DMS 273 treated with DMSO at 0.1 percent for 48 hours (cell line): Measurements from ENCODE around the gene WRNIP1.

ENCODE experiments used
- DNase-seq: peaks from one replicate; lab custom pipeline; 2025; lab: John Stamatoyannopoulos, UW

Gene WRNIP1

DNA sequence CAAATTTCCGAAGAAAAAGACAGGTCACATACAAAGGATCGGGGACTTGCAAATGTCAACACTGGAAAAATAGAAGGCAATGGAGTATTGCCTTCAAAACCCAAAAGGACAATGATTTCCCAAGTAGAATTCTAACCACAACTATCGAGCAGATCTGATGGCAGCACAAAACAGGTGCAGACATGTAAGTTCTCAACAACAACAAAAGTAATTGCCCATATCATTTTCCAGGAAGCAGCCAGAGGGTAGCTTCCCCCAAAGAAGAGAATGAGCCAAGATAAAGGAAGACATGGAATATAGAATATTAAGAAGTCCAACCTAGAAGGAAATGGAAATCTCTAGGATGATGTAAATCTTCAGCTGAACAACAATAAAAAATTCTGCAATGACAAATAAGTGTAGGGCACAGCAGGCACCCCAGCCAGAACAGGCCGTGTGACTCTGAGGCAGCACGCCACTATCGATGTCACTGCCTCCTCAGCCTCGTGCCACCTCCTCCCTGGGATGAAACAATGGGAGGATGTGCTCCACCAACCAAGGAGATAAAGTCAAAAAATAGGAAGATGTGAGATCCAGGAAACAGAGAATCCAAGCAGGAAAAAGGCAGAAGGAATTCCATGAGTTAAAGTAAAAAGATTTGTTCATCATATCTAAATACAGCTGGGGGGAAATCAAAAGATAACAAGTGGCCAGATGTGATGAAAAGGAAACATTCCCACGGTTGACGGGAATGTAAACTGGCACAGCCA, 42.3 kb downstream of the WRNIP1 start:
- DNase-seq = no peak

DNA sequence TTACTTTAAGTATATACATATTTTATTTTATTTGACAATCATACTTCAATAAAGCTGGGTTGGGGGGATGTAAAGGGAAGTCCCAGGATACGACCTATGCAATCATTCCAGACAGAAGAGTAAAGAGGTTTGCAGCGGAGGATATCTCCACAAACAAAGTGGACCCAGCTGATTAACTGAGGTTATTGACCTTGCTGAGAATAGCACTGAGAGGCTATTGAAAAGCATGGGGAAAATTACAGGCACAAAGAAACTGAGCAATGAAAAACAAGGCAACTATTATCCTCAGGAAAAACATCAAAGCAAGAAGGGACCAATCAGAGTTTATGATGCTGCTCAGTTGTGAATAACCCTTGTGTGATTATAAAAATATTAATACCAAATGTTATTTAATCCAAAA, 43.8 kb downstream of the WRNIP1 start:
- no peak for DNase-seq

DNA sequence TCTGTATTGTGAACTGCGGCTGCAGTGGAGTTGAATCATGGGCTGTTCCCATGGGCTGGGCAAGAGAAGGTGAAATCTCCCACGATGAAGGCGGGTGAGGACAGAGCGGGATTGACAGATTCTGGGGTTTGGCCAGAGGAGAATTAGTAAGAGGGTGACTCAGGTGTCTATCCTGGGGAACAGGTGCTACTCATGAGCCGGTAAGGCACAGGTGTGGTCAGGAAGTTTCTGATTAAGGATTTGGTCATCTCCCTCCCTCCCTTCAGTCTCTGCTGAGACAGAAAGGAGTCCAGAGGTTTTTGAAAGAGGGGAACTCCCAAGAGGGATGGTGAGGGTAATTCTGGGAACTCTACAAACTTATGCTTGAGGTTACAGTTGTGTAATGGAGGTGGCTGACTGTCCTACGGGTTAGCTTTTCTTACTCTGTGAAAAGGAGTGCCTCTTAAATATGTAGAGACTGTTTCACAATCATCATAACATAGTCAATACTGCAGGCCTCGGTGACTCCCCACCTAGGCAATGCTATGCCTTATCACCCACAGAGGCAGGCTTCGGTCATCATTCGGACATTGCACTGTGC, 45.0 kb downstream of the WRNIP1 start:
- DNase-seq = no peak

DNA sequence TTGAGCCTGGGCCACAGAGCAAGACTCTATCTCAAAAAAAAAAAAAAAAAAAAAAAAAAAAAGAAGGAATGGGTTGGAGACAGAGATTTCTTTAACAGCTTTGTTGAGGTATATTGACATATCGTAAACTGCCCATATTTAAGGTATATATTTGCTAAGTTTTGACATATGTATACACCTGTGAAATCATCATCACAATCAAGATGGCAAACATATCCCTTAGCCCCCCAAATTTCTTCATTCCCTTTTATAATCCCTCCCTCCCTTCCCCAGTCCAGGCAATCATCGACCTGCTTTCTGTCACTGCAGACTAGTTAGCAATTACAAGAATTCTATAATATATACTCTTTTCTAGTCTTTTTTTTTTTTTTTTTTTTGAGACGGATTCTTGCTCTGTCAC, 47.5 kb downstream of the WRNIP1 start:
- DNase-seq = no peak

DNA sequence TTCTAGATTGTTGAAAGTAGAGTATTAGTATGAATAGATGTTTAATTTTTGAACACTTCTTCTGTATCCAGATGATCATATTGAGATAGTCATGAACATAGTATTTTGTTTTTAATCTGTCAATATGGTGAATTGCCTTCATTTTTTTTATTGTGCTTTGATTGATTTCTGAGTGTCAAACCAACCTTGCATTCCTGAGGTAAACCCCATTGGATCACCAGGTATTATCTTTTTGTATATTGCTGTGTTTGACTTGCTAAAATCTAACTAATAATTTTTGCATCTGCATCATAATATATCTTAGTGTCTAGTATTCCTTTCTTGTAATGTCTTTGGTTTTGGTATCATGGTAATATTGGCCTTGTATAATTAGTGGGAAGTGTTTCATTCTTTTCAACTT, 51.0 kb downstream of the WRNIP1 start:
- no peak for DNase-seq

DNA sequence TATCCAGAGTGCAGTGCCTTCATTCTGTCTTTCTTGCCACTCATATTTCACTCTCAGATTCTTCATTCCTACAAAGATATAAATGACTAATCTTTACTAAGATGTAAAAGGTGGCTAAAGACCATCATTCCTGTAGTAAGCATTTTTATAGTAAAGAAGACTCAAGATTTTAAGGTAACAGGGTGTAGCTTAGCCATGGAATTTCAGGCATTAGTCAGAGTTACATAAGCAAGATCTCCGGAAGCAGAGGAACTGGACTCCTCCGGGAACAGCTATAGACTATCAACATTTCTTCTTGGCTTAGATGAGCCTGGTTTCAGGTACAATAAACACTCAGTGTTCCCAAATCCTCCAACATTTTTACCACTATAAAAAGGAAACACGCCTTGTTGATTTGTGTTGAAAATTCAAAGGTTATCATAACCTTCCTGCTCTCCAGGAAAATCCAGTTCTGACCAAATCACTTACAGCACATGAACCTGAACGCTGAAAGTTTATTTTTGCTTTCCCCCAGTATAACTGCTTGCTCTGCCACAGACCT, 52.8 kb downstream of the WRNIP1 start:
- no peak for DNase-seq

DNA sequence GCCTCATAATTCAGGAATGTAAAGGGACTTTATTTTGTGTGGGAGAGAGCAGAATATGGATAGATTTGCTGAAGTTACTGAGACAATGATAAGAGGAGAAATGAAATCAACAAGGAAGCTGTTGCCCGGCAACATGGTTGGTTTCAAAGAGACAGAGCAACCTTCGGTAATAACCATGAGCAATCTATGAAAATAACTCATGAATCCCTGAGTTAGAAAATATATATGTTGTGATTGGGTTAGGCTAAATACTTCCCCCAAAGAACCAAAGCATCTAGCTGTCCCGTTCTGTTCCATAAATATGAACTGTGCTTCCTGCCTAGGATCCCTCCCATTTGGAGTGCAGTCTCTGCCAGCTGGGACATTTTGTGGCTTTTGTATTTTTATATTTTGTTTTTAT, 53.4 kb downstream of the WRNIP1 start:
- DNase-seq = no peak

DNA sequence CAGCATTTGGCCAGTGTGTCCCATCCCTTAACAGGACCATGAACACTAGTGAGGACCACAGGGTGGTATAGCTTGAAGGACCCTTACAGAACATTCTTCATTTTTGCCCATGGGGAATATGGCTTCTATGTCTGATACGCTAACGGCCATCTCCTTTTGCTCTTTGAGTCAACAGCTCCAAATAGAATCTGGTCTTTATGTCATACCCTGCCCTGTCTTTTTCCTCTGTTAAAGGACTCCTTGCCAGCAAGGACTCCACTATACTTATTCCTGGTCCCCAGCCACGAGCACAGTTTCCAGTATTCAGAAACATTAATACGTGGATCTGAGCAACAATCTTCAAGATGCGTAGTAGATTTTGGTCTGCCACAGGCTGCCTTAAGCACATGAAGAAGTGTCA, 53.9 kb downstream of the WRNIP1 start:
- DNase-seq = no peak

DNA sequence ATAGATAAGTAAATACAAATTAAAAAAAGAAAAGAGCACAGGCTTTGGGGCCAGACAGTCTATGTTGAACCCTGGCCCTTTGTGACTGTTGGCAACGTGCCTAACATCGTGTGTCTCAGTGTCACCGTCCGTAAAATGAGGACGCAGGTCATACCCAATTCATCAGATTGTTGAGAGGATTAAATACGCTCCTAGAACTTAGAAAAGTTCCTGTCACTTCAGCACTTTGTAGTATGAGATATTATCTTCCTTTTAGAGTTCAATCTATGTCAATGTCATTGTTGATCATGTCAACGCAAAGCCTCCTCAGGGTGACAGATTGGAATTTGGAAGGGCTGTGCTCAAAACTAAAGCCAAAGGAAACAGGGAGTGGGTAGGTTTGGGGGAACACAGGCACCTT, 54.8 kb downstream of the WRNIP1 start:
- DNase-seq = no peak

DNA sequence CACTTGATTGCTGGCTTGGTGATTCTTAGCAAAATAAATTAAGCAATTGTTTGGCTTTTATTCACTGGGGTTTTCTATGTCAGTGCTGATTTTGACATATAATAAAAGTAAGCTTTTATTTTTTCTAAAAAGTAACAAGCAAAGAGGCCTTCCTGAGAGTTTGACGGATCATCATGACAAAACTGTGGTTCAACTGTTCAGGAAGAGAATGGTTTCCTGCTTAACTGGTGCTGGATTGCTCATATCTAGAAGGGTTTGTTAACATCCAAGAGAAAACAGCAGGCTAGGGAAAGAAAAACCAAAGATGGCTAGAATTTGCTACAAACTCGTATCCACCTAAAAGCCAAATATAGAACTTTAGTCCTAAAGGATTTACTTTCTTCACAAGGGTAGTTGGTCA, 55.2 kb downstream of the WRNIP1 start:
- no peak for DNase-seq

DNA sequence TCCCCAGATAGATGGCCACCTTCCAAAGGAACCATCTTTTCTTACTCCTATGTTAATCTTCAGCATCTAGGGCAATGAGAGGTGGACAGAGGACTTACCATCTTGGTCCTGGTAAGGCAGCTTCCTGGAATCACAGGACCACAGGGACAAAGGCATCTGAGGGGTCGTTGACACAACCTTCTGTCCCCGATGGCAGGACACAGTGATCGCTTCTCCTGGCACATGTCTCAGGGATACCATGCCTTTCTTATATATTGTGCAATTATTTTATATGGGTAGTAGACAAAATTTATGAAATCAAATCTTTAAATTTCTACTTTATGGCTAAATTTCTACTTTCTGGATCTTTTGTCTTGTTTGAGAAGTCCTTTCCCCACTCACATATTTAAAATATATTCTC, 56.4 kb downstream of the WRNIP1 start:
- no peak for DNase-seq

DNA sequence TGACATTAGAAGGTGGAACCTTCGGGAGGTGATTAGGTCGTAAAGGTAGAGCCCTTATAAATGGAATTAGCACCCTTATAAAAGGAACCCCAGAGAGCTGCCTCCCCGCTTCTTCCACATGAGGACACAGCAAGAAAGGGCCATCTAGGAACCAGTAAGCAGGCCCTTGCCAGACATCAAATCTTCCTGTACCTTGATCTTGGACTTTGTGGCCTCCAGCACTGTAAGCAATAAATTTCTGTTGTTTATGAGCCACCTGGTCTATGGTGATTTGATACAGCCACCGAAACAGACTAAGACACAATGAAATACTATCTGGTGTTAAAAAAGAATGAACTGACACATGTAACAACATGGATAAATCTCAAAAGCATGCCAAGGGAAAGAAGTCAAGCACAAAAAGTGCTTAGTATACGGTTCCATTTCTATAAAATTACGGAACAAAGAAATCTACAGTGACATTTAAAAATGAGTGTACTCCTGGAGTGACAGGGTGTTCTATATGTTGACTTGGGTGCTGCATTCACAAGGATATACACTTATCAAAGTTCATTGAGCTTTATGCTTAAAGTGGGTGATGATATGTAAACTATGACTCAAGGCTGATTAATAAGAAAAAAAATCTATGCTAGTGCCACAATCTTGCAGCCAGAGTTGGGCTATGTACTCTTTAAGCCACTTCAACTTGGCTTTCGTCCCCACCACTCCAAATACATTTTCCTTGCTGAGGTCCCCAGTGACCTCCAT, 58.1 kb downstream of the WRNIP1 start:
- DNase-seq = no peak

DNA sequence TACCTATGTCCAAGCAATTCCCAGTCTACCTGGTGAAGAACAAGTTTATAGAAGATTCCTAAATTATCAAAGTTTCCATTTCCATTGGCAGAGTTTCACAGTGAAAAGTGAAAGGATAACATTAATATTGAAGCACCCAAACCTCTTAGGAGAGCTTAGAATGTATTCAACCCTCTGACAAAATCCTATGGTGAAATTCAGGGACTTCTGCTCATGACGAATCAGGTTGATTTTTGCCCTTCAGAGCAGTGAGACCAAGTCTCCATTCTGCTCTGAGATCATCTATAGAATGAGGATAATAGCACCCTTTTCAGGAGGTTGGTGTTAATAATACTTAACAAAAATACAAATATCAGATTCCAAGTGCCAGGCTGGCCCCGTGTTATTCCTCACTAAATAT, 60.9 kb downstream of the WRNIP1 start:
- DNase-seq = no peak

DNA sequence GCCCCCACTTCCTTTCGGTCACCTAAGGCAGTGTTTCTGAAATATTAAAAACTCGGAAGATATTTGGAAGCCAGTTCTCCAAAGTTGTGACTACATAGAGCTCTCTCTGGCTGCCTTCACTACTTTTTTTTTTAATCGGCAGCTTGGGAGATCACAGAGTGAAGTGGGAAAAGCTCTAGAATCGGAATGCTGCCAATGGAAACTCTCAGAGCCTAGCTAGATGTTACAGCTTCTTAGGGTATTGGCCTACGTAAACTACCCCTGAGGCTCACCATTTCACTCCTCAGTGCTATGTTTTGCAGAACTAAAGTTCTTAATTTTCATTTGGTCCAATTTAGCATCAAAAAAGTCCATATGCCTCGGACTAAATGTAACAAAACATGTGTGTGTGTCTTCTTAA, 61.9 kb downstream of the WRNIP1 start:
- DNase-seq = no peak

DNA sequence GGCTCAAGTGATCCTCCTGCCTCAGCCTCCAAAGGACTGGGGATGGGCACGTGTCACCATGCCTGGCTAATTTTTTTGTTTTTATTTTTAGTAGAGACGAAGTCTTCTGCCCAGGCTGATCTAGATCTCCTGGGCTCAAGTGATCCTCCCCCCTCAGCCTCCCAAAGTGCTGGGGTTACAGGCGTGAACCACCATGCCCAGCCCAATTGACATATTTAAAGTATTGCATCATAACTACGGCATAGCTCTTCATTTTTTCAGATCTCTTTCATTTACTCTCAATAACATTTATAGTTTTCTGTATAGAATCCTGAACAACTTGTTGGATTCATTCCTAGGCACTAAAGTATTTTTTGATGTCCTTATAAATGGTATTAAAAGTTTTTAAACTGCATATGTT, 63.4 kb downstream of the WRNIP1 start:
- no peak for DNase-seq

DNA sequence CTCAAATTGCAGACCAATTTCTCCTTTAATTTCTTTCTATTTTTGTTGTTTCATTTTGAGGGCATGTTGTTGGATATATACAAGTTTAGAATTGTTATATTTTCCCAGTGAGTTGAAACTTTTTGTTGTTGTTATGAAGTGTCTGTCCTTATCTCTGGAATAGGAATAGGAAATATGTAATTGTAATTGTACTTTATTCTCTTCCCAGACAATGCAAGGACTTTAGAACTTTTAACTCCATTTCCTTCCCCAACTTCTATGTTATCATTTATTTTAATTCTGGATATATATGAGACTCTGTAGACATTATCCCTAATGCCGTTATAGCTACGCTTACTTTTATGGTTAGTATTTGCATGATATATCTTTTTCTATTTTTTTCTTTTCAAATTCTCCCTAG, 64.1 kb downstream of the WRNIP1 start:
- no peak for DNase-seq

DNA sequence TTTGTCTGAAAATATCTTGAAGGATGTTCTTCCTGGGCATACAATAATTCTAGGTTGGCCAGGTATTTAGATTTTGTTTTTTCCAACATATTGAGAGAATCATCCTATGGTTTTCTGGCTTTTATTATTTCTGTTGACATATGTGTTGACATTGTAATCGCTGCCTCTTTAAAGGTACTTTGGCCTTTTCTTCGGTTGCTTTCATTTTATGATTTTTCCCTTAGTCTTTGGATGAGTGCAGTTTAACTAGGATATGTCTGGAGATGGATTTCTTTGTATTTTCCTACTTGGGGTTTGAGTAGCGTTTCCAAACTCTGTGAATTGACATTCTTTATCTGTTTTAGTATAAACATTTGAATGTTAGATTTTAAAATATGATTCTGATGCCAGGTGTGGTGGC, 65.0 kb downstream of the WRNIP1 start:
- no peak for DNase-seq

DNA sequence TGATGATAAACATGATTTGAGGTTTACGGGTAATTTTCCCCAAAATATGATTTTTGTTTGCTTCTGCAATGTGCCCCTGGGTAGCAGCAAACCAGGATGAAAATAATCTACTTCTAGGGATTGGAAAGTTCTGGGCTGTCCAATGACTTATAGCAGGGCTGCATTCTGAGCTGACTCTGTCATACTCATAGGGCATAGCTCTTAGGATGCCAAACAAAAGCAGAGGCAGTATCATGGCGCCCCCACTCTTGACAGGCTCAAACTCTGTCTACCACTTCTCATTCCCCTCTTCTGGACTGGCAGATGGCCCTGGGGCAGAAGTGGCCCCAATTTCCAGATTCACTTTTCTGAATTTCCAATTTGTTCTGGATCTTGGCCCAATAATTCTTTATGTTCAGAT, 66.2 kb downstream of the WRNIP1 start:
- no peak for DNase-seq

DNA sequence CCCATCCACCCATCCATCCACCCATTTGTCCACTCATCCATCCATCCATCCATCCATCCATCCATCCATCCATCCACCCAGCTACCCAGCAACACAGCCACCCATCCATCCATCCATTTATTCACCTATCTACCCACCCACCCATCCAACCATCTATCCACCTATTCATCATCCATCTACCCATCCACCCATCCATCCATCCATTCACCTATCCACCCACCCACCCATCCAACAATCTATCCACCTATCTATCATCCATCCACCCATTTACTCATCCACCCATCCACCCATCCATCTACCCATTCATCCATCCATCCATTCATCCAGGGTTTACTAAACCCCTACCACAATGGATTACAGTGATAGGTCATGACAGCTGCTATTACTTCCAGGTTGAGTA, 69.1 kb downstream of the WRNIP1 start:
- no peak for DNase-seq
